WTC11 (cell line): ENCODE results near the gene SCGB3A2. TPM values are rescaled to one million over a fixed set of nuclear protein-coding genes. Genes with fewer than 3 reads are reported as not detected.

Source experiments
- ATAC-seq: fragments of 200-7000 bp; cut with Tn5 transposase; 2 replicates; pipeline ENCODE4 v1.10.0; 2021; ENCODE audit warnings: mild to moderate bottlenecking, moderate library complexity
- CTCF ChIA-PET: fragments of 300-600 bp; sonication (Branson Sonifier 250); formaldehyde crosslinking; loops from one replicate; lab custom pipeline; 2021; ENCODE audit warnings: antibody characterized with exemption; lab: Charles Lee
- POLR2A ChIA-PET: fragments of 350-600 bp; sonication (Branson Sonifier 250); formaldehyde crosslinking; loops from one replicate; lab custom pipeline; 2021; ENCODE audit warnings: antibody characterized with exemption; lab: Charles Lee
- DNase-seq: peaks from one replicate; pipeline ENCODE4 v3.0.0; 2021; ENCODE audit warnings: low spot score
- H3K27ac Mint-ChIP-seq: 2 replicates; pipeline ENCODE4 v1.8.0; 2021; ENCODE audit warnings: mixed read lengths
- H3K27me3 Mint-ChIP-seq: 2 replicates; pipeline ENCODE4 v1.8.0; 2021; ENCODE audit warnings: low read depth, mild to moderate bottlenecking, moderate library complexity, mixed read lengths
- H3K36me3 Mint-ChIP-seq: 2 replicates; pipeline ENCODE4 v1.8.0; 2021; ENCODE audit warnings: mixed read lengths
- H3K4me1 Mint-ChIP-seq: 2 replicates; pipeline ENCODE4 v1.8.0; 2022; ENCODE audit warnings: mixed read lengths
- H3K4me3 Mint-ChIP-seq: 2 replicates; pipeline ENCODE4 v1.8.0; 2021; ENCODE audit warnings: mild to moderate bottlenecking, moderate library complexity, mixed read lengths
- H3K9me3 Mint-ChIP-seq: 2 replicates; pipeline ENCODE4 v1.8.0; 2021; ENCODE audit warnings: mixed read lengths
- CBFB ChIP-seq: sonication (generic); formaldehyde crosslinking; IDR thresholded peaks from 2 replicates; pipeline ENCODE4 v1.8.1; 2022; ENCODE audit warnings: mild to moderate bottlenecking, low read depth, missing genetic modification reagents
- FOXJ3 ChIP-seq: sonication (generic); formaldehyde crosslinking; IDR thresholded peaks from 2 replicates; pipeline ENCODE4 v1.9.0; 2021; ENCODE audit warnings: missing genetic modification reagents, mild to moderate bottlenecking, borderline replicate concordance
- HMGA2 ChIP-seq: fragments of 250-450 bp; sonication (Bioruptor Pico); IDR thresholded peaks from 2 replicates; pipeline ENCODE4 v1.4.0; 2021; ENCODE audit warnings: mild to moderate bottlenecking, moderate library complexity
- JAZF1 ChIP-seq: fragments of 250-450 bp; sonication (Bioruptor Pico); IDR thresholded peaks from 2 replicates; pipeline ENCODE4 v1.9.0; 2021; ENCODE audit warnings: moderate library complexity, mild to moderate bottlenecking, inconsistent platforms
- JUN ChIP-seq: sonication (generic); formaldehyde crosslinking; IDR thresholded peaks from 2 replicates; pipeline ENCODE4 v1.8.0; 2023; ENCODE audit warnings: mild to moderate bottlenecking, missing genetic modification reagents
- NFYB ChIP-seq: sonication (generic); formaldehyde crosslinking; conservative IDR thresholded peaks from 2 replicates; pipeline ENCODE4 v1.8.0; 2022; ENCODE audit warnings: low read depth, missing genetic modification reagents
- NR1H2 ChIP-seq: sonication (generic); formaldehyde crosslinking; IDR thresholded peaks from 2 replicates; pipeline ENCODE4 v1.9.0; 2021; ENCODE audit warnings: mild to moderate bottlenecking, moderate library complexity, missing genetic modification reagents
- OVOL2 ChIP-seq: fragments of 250-450 bp; sonication (Bioruptor Pico); IDR thresholded peaks from 2 replicates; pipeline ENCODE4 v1.9.0; 2021; ENCODE audit warnings: mild to moderate bottlenecking, borderline replicate concordance
- TP53 ChIP-seq: sonication (generic); formaldehyde crosslinking; IDR thresholded peaks from 2 replicates; pipeline ENCODE4 v1.8.1; 2023; ENCODE audit warnings: mild to moderate bottlenecking, missing genetic modification reagents
- total RNA-seq: library from RNA; stranded (reverse); gene quantifications from 3 replicates; pipeline ENCODE4 v1.2.3, GENCODE V29; 2021
- TF ChIP-seq, protein P1 (sequence below): sonication (generic); formaldehyde crosslinking; IDR thresholded peaks from 2 replicates; pipeline ENCODE4 v1.8.1; 2022; ENCODE audit warnings: missing genetic modification reagents, borderline replicate concordance
- TF ChIP-seq, protein P2 (sequence below): sonication (generic); formaldehyde crosslinking; IDR thresholded peaks from 2 replicates; pipeline ENCODE4 v1.8.0; 2022; ENCODE audit warnings: mild to moderate bottlenecking, missing genetic modification reagents
- TF ChIP-seq, protein P3 (sequence below): sonication (generic); formaldehyde crosslinking; IDR thresholded peaks from 2 replicates; pipeline ENCODE4 v1.8.0; 2023; ENCODE audit warnings: mild to moderate bottlenecking, missing genetic modification reagents
- TF ChIP-seq, protein P4 (sequence below): sonication (generic); formaldehyde crosslinking; IDR thresholded peaks from 2 replicates; pipeline ENCODE4 v1.8.1; 2023; ENCODE audit warnings: mild to moderate bottlenecking, missing genetic modification reagents, moderate library complexity

Gene SCGB3A2
- total RNA-seq, 1 experiment from 2014 or later: 79.1 TPM

DNA sequence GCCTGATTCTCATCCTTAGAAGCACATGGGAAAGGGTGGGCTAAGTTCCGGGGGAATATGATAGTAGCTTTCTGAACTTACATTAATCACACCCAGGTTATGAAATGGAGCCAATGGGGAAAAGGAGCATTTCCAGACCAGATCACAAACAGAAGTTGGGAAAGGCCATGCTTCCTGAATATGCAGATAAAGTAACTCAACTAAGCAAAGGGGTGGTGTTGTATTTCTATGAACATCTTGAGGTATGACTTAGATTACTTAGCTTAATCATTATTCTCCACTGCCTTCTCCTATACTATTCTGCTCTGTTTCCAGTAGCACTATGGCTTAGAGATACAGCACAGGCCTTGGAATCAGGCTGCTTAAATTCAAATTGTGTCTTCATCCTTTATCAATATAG is 17.4 kb downstream of the SCGB3A2 start (continued):
- TF ChIP-seq, protein P1, sequence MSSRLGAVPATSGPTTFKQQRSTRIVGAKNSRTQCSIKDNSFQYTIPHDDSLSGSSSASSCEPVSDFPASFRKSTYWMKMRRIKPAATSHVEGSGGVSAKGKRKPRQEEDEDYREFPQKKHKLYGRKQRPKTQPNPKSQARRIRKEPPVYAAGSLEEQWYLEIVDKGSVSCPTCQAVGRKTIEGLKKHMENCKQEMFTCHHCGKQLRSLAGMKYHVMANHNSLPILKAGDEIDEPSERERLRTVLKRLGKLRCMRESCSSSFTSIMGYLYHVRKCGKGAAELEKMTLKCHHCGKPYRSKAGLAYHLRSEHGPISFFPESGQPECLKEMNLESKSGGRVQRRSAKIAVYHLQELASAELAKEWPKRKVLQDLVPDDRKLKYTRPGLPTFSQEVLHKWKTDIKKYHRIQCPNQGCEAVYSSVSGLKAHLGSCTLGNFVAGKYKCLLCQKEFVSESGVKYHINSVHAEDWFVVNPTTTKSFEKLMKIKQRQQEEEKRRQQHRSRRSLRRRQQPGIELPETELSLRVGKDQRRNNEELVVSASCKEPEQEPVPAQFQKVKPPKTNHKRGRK (CRISPR knock-in tag): no peak

DNA sequence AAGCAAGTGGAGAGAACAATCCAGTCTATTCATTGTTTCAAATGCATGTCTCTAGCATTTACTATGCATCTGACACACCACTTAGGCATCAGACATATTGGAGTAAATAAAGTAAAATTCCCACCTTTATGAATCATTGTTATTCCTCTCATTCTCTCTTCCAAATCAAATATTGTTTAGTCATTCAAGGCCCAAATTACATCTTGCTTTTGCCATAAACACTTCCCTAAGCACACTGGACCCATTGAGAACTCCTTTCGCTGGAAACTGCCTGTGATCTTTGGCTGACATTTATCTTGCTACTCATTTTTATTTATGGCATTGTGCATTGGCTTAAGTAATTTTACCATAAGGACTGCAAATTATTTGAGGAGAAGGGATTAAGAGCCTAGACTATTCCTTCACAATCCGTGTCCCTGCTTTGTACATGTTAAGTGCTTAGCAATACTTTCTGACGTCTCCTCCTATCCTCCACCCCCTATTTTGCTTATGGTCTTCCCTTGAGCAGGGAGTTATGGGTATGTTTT is 20.4 kb downstream of the SCGB3A2 start:
- CTCF ChIA-PET: no interaction called here
- POLR2A ChIA-PET: no interaction called here

DNA sequence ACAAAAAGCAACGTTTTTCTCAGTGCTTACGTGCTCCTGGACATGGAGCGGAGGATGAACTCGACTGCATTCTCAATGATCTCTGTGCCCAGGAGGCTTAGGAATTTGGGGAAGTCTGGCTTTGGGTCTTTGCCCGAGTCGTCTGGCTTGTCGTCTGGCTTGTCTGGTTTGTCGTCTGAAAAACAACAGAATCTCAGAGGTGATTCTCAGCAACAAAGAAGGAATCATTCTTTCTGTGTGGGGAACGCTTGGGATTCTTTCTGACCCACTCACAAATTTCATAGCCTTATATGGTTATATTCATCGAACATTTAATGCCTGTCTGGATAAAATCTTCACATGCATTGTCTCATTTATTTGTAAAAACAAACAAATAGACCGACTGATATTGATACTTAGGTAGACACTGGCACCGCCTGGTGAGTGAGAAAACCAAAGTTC is 23.1 kb downstream of the SCGB3A2 start:
- Mint-ChIP-seq H3K36me3 (no peaks in the 10 kb centered on the region), H3K27me3 (no peaks in the 10 kb centered on the region), H3K4me3 (no peak overlapping the region), H3K9me3 (no peaks in the 10 kb centered on the region), H3K4me1 (peaks cover 21% of the 10 kb centered on the region), H3K27ac (peak overlapping the region; percentile 37; the same call in 1 of the 2 replicates)
- CTCF ChIA-PET: interaction anchor here (1.1 kb wide), 2 partner anchors 14 to 15 kb away, joined by 4 to 5 read pairs; no protein-coding TSS in a partner anchor
- ATAC-seq (peak; percentile 75; the same call in 1 of the 2 replicates), DNase-seq (no peak)
- TF ChIP-seq NFYB (CRISPR knock-in tag) (no peak), JUN (CRISPR knock-in tag) (no peak), OVOL2 (CRISPR knock-in tag) (no peak), JAZF1 (CRISPR knock-in tag) (no peak), NR1H2 (CRISPR knock-in tag) (no peak), TP53 (no peak), FOXJ3 (CRISPR knock-in tag) (no peak)
- TF ChIP-seq, protein P2, sequence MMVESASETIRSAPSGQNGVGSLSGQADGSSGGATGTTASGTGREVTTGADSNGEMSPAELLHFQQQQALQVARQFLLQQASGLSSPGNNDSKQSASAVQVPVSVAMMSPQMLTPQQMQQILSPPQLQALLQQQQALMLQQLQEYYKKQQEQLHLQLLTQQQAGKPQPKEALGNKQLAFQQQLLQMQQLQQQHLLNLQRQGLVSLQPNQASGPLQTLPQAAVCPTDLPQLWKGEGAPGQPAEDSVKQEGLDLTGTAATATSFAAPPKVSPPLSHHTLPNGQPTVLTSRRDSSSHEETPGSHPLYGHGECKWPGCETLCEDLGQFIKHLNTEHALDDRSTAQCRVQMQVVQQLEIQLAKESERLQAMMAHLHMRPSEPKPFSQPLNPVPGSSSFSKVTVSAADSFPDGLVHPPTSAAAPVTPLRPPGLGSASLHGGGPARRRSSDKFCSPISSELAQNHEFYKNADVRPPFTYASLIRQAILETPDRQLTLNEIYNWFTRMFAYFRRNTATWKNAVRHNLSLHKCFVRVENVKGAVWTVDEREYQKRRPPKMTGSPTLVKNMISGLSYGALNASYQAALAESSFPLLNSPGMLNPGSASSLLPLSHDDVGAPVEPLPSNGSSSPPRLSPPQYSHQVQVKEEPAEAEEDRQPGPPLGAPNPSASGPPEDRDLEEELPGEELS (CRISPR knock-in tag): no peak
- TF ChIP-seq, protein P3, sequence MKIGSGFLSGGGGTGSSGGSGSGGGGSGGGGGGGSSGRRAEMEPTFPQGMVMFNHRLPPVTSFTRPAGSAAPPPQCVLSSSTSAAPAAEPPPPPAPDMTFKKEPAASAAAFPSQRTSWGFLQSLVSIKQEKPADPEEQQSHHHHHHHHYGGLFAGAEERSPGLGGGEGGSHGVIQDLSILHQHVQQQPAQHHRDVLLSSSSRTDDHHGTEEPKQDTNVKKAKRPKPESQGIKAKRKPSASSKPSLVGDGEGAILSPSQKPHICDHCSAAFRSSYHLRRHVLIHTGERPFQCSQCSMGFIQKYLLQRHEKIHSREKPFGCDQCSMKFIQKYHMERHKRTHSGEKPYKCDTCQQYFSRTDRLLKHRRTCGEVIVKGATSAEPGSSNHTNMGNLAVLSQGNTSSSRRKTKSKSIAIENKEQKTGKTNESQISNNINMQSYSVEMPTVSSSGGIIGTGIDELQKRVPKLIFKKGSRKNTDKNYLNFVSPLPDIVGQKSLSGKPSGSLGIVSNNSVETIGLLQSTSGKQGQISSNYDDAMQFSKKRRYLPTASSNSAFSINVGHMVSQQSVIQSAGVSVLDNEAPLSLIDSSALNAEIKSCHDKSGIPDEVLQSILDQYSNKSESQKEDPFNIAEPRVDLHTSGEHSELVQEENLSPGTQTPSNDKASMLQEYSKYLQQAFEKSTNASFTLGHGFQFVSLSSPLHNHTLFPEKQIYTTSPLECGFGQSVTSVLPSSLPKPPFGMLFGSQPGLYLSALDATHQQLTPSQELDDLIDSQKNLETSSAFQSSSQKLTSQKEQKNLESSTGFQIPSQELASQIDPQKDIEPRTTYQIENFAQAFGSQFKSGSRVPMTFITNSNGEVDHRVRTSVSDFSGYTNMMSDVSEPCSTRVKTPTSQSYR (CRISPR knock-in tag): no peak
- POLR2A ChIA-PET: no interaction called here

More for the DNA sequence above, 20.4 kb downstream of the SCGB3A2 start:
- Mint-ChIP-seq H3K27ac (no peak overlapping the region), H3K4me1 (peaks cover 26% of the 10 kb centered on the region), H3K36me3 (no peaks in the 10 kb centered on the region), H3K9me3 (no peaks in the 10 kb centered on the region), H3K27me3 (no peaks in the 10 kb centered on the region), H3K4me3 (no peak overlapping the region)
- DNase-seq (no peak), ATAC-seq (no peak)
- TF ChIP-seq HMGA2 (CRISPR knock-in tag): no peak
- TF ChIP-seq, protein P4, sequence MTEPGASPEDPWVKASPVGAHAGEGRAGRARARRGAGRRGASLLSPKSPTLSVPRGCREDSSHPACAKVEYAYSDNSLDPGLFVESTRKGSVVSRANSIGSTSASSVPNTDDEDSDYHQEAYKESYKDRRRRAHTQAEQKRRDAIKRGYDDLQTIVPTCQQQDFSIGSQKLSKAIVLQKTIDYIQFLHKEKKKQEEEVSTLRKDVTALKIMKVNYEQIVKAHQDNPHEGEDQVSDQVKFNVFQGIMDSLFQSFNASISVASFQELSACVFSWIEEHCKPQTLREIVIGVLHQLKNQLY (CRISPR knock-in tag): no peak
- TF ChIP-seq CBFB (CRISPR knock-in tag): no peak
